Prostate gland (tissue), 2 donors: ENCODE data around the gene TNRC6A. TPM values are rescaled to one million over a fixed set of nuclear protein-coding genes. Genes with fewer than 3 reads are reported as not detected.

Experiments
- DNase-seq: peaks from one replicate; pipeline ENCODE4 v3.0.0-alpha.2; 2019; ENCODE audit warnings: low spot score
- H3K27ac ChIP-seq, 2 donors: fragments of 200-600 bp; sonication (generic); 2 replicates each; pipeline ENCODE4 v1.5.1; 2017 to 2019
- H3K27me3 ChIP-seq: fragments of 200-600 bp; sonication (generic); replicated peaks from 2 replicates; pipeline ENCODE4 v1.5.1; 2019; ENCODE audit not compliant: insufficient read depth
- H3K36me3 ChIP-seq, 2 donors: fragments of 200-600 bp; sonication (generic); 1 replicate in 1 of 2; 2 replicates in 1 of 2; pipeline versions ENCODE4 v1.5.1 to v1.8.1; 2017 to 2019
- H3K4me1 ChIP-seq: fragments of 200-600 bp; sonication (generic); replicated peaks from 2 replicates; pipeline ENCODE4 v1.5.1; 2019
- H3K4me3 ChIP-seq, 2 donors: fragments of 200-600 bp; sonication (generic); 2 replicates each; pipeline ENCODE4 v1.5.1; 2017 to 2019
- H3K9me3 ChIP-seq: fragments of 200-600 bp; sonication (generic); 2 replicates; pipeline ENCODE4 v1.5.1; 2017
- POLR2A ChIP-seq: fragments of 450-650 bp; IDR thresholded peaks from one replicate; pipeline ENCODE4 v1.6.1; 2016; ENCODE audit warnings: antibody characterized with exemption, mild to moderate bottlenecking
- POLR2AphosphoS5 ChIP-seq: sonication (generic); formaldehyde crosslinking; IDR thresholded peaks from one replicate; pipeline ENCODE4 v1.6.1; 2017; ENCODE audit warnings: antibody characterized with exemption
- WGBS: methylation state at CpG from one replicate; pipeline ENCODE4 v1.1.5; 2018; 5-methylcytosine and 5-hydroxymethylcytosine counted together
- intact Hi-C: fragments of 100-400 bp; cut with DNase I; formaldehyde crosslinking; loops from one replicate; pipeline ENCODE4 v1.14.2; 2022
- total RNA-seq, 2 donors: library from RNA; depleted of rRNA; stranded (reverse); fragments of >200 nt; gene quantifications; one replicate each; pipeline ENCODE4 v1.1.0, GENCODE V29; 2016
- TF ChIP-seq, protein P1 (sequence below), 4 experiments: fragments of 200-600 bp in 2 of 4; fragments of 450-650 bp in 2 of 4; sonication (generic) in 2 of 4; IDR thresholded peaks; 1 replicate in 3 of 4; 2 replicates in 1 of 4; pipeline ENCODE4 v1.5.1; 2016 to 2019; ENCODE audit warnings: antibody characterized with exemption in 4 of 4, mild to moderate bottlenecking in 2 of 4, moderate library complexity in 2 of 4

Gene TNRC6A
- 10 to 100 TPM; 37.5 to 65.5 TPM for total RNA-seq

- no peaks in the 10 kb centered on the region for H3K36me3 ChIP-seq
- WGBS: 0% methylated on average over 41 of the region's 78 CpGs
- intact Hi-C loops: no loop called here
Measured at GRCh38 chr16:24729243-24729950, at the start of gene TNRC6A. Gene TNRC6A (plus strand): TSS chr16:24729651. CDS start chr16:24729842, 191 bp downstream.

GRCh38 chr16:24681793-24682192 lies 47.7 kb upstream of the TNRC6A start:
- Histone ChIP-seq H3K36me3 (no peaks in the 10 kb centered on the region), H3K4me3 (no peak overlapping the region), H3K4me1 (no peaks in the 10 kb centered on the region), H3K27ac (no peak overlapping the region), H3K9me3 (no peaks in the 10 kb centered on the region), H3K27me3 (no peaks in the 10 kb centered on the region)
- TF ChIP-seq, protein P1, sequence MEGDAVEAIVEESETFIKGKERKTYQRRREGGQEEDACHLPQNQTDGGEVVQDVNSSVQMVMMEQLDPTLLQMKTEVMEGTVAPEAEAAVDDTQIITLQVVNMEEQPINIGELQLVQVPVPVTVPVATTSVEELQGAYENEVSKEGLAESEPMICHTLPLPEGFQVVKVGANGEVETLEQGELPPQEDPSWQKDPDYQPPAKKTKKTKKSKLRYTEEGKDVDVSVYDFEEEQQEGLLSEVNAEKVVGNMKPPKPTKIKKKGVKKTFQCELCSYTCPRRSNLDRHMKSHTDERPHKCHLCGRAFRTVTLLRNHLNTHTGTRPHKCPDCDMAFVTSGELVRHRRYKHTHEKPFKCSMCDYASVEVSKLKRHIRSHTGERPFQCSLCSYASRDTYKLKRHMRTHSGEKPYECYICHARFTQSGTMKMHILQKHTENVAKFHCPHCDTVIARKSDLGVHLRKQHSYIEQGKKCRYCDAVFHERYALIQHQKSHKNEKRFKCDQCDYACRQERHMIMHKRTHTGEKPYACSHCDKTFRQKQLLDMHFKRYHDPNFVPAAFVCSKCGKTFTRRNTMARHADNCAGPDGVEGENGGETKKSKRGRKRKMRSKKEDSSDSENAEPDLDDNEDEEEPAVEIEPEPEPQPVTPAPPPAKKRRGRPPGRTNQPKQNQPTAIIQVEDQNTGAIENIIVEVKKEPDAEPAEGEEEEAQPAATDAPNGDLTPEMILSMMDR (IDR thresholded peaks at IDR 0.05): no peak
- TF ChIP-seq POLR2AphosphoS5 (no peak), POLR2A (no peak)
- no peak for DNase-seq
- intact Hi-C loops: loop anchor here (10.0 kb wide), 1 partner anchor 47 kb away; no protein-coding TSS in a partner anchor
- 38% methylated on average over 6 of the region's 6 CpGs for WGBS

More at GRCh38 chr16:24729243-24729950, at the start of gene TNRC6A:
- Histone ChIP-seq H3K4me1 (no peaks in the 10 kb centered on the region), H3K27ac (peak within 1 kb of the TSS; percentile 90 to 96), H3K9me3 (no peaks in the 10 kb centered on the region), H3K27me3 (no peaks in the 10 kb centered on the region), H3K4me3 (peak within 1 kb of the TSS; percentile 75 to 89)
- TF ChIP-seq POLR2AphosphoS5 (peak; percentile 69), POLR2A (peak; percentile 40)
- TF ChIP-seq, protein P1 (IDR thresholded peaks at IDR 0.05): peak in 1 of 4 experiments; percentile 12
- DNase-seq: peak; percentile 80

DNA sequence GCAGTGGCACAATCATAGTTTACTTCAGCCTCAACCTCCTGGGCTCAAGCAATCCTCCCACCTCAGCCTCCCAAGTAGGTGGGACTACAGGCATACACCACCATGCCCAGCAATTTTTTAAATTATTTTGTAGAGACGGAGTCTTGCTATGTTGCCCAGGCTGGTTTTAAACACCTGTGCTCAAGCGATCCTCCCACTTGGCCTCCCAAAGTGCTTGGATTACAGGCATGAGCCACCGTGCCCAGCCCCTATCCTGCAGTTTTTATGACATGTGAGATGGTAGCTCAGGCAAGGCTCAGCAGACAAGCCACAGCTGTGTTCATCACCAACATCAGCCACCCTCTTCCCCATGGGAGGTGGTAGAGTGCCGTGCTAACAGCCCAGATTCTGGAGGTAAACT lies 46.2 kb upstream of the TNRC6A start:
- no peak for DNase-seq
- no peak overlapping the region for H3K27ac ChIP-seq
- no peak for TF ChIP-seq POLR2AphosphoS5
- TF ChIP-seq POLR2A: no peak
- TF ChIP-seq, protein P1 (IDR thresholded peaks at IDR 0.05): no peak
- intact Hi-C loops: loop anchor here (10.0 kb wide), 1 partner anchor 48 kb away; no protein-coding TSS in a partner anchor
- WGBS: 76% methylated on average over 4 of the region's 4 CpGs
- no peaks in the 10 kb centered on the region for H3K9me3 ChIP-seq
- H3K4me3 ChIP-seq: no peak overlapping the region
- no peaks in the 10 kb centered on the region for H3K27me3 ChIP-seq
- no peaks in the 10 kb centered on the region for H3K4me1 ChIP-seq
- H3K36me3 ChIP-seq: no peaks in the 10 kb centered on the region

DNA sequence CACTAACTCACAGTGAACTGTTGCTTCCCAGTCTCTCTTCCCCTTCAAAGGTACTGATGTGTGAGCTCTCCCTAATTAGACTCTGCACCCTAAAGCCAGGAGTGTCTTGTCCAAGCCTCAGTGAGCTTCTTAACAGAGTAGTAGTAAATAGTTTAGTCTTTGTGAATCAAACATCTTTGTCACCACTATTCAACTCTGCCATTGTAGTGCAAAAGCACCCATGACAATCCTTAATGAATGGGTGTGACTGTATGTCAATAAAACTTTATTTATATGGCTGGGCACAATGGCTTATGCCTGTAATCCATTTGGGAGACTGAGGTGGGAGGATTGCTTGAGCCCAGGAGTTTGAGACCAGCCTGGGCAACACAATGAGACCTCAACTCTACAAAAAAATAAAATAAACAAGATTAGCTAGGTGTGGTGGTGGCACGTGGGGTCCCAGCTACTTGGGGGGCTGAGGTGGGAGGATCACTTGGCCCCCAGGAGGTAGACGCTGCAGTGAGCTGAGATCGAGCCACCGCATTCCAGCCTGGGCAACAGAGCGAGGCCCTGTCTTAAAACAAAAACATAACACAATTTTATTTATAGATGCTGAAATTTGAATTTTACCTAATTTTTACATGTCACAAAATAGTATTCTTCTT lies 45.5 kb upstream of the TNRC6A start:
- H3K27ac ChIP-seq: no peak overlapping the region
- no peaks in the 10 kb centered on the region for H3K9me3 ChIP-seq
- intact Hi-C loops: loop anchor here (10.0 kb wide), 1 partner anchor 49 kb away; no protein-coding TSS in a partner anchor
- TF ChIP-seq, protein P1 (IDR thresholded peaks at IDR 0.05): no peak
- no peak for DNase-seq
- H3K4me3 ChIP-seq: no peak overlapping the region
- no peaks in the 10 kb centered on the region for H3K4me1 ChIP-seq
- WGBS: 74% methylated on average over 5 of the region's 5 CpGs
- no peaks in the 10 kb centered on the region for H3K36me3 ChIP-seq
- no peaks in the 10 kb centered on the region for H3K27me3 ChIP-seq
